ENCODE data around the gene CNTN5.
"Not testable (repeated sequence)": the region's sequence is repeated elsewhere in the genome, so short reads cannot be mapped to it uniquely, and the experiment has no call there.

Gene CNTN5

DNA sequence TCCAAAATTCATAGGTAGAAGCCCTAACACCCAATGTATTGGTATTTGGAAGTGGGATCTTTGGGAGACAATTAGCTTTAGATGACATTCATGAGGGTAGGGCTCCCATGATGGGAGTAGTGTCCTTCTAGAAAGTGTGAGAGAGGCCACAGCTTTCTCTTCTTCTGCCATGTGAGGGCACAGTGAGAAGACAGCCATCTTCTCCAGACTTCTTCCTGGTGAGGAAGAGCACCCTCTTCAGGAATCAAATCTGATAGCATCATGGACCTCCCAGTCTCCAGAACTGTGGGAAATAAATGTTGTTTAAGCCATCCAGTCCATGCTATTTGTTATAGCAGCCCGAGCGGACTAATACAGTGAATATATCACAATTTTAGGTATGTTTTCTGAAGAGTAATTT, 96.9 kb downstream of the CNTN5 start:
- no peaks in the 10 kb centered on the region for H3K27me3 Mint-ChIP-seq (ENCODE audit: low read depth)
- H3K27ac Mint-ChIP-seq: no peak overlapping the region
- no peak overlapping the region for H3K4me3 Mint-ChIP-seq
- no peaks in the 10 kb centered on the region for H3K36me3 Mint-ChIP-seq (ENCODE audit: low read depth)
- H3K9me3 Mint-ChIP-seq: peaks cover 8% of the 10 kb centered on the region
- H3K4me1 Mint-ChIP-seq (ENCODE audit: low read depth): no peaks in the 10 kb centered on the region

DNA sequence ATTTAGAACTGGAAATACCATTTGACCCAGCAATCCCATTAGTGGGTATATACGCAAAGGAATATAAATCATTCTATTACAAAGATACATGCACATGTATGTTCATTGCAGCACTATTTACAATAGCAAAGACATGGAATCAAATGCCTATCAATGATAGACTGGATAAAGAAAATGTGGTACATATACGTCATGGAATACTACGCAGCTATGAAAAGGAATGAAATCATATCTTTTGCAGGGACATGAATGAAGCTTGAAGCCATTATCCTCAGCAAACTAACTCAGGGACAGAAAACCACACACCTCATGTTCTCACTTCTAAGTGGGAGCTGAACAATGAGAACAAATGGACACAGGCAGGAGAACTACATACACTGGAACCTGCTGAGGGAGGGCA, 113.1 kb downstream of the CNTN5 start:
- not testable (repeated sequence) for H3K36me3 Mint-ChIP-seq (ENCODE audit: low read depth); H3K27ac Mint-ChIP-seq; H3K27me3 Mint-ChIP-seq (ENCODE audit: low read depth); H3K4me3 Mint-ChIP-seq; H3K4me1 Mint-ChIP-seq (ENCODE audit: low read depth)
- H3K9me3 Mint-ChIP-seq: peaks cover 37% of the 10 kb centered on the region

DNA sequence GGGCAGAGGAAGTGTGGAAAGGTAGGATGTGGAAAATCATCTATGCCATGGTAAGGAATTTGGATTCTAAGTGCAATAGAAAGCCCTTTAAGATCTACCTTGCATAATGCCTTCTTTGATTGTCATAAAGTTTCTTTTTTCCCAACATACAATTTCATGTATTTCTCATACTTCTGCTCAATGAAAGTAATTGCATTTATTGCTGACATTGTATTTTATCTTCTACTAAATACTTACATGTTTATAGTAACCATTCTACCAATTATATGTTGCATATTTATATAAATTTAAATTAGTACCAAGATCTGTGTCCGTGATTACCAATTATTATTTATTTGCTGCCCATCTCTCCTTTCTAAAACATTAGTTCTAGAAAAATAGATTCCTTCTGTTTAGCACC, 114.8 kb downstream of the CNTN5 start:
- no peak overlapping the region for H3K4me3 Mint-ChIP-seq
- no peaks in the 10 kb centered on the region for H3K36me3 Mint-ChIP-seq (ENCODE audit: low read depth)
- H3K4me1 Mint-ChIP-seq (ENCODE audit: low read depth): no peaks in the 10 kb centered on the region
- no peaks in the 10 kb centered on the region for H3K27me3 Mint-ChIP-seq (ENCODE audit: low read depth)
- no peak overlapping the region for H3K27ac Mint-ChIP-seq
- H3K9me3 Mint-ChIP-seq: peaks cover 28% of the 10 kb centered on the region

DNA sequence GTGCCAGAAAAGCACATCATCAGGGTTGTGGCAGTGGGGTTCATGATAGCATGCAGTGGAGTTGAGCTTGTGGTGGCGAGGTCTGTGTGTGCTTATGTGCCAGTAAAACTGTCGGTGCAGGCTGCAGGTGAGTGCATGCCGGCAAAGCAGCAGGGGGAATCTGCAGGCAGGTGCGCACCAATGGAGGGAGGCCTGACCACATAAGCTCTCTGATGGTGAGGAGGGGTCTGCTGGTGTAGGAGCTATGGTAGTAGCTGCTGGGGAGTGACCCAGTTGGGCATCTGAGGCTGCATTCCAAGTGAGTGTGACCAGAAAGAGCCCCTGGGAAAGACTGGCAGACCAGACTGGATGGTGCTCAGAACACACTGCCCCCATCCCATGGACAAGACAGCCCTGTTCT, 121.5 kb downstream of the CNTN5 start:
- no peaks in the 10 kb centered on the region for H3K4me1 Mint-ChIP-seq (ENCODE audit: low read depth)
- H3K4me3 Mint-ChIP-seq: no peak overlapping the region
- no peaks in the 10 kb centered on the region for H3K36me3 Mint-ChIP-seq (ENCODE audit: low read depth)
- peaks cover 13% of the 10 kb centered on the region for H3K9me3 Mint-ChIP-seq
- H3K27me3 Mint-ChIP-seq (ENCODE audit: low read depth): no peaks in the 10 kb centered on the region
- H3K27ac Mint-ChIP-seq: no peak overlapping the region

DNA sequence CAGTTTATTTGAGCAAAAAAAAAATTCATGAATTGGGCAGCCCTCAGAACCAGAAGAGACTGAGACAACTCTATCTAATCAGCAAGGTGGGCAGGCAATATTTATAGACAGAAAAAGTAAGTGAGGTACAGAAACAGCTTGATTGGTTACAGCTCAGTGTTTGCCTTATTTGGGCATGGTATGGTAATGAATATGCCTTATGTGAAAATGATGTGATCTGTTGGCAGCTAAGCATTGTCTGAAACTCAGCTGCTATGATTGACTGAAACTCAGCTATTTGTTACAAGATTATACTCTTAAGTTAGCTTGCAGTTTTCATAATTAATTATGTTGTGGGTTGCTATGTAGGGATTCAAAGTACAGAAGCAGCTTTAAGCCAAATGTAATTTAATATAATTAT, 127.6 kb downstream of the CNTN5 start:
- H3K36me3 Mint-ChIP-seq (ENCODE audit: low read depth): no peaks in the 10 kb centered on the region
- H3K4me1 Mint-ChIP-seq (ENCODE audit: low read depth): no peaks in the 10 kb centered on the region
- H3K9me3 Mint-ChIP-seq: peaks cover under 1% of the 10 kb centered on the region
- H3K4me3 Mint-ChIP-seq: no peak overlapping the region
- no peak overlapping the region for H3K27ac Mint-ChIP-seq
- H3K27me3 Mint-ChIP-seq (ENCODE audit: low read depth): no peaks in the 10 kb centered on the region

DNA sequence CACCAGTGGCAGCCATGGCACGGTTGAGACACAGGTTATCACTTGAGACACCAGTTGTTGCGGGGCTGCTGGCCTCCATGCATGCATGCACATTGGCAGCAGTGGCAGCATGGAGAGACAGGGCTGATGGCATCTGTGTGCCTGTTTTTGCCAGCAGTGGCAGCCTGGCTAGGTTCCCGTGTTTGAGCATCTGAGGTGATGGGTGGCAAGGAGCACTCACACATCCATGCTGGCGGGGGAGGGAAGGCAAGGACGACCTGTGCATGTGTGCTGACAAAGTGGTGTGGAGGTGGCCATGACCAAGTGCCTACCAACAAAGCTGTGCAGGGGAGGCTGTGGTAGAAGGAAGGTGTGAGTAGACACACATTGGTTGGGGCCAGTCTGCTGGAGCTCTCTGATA, 133.5 kb downstream of the CNTN5 start:
- Mint-ChIP-seq H3K36me3 (ENCODE audit: low read depth) (no peaks in the 10 kb centered on the region), H3K9me3 (peaks cover 4% of the 10 kb centered on the region), H3K4me1 (ENCODE audit: low read depth) (peaks cover 2% of the 10 kb centered on the region), H3K4me3 (no peak overlapping the region), H3K27me3 (ENCODE audit: low read depth) (no peaks in the 10 kb centered on the region), H3K27ac (no peak overlapping the region)

DNA sequence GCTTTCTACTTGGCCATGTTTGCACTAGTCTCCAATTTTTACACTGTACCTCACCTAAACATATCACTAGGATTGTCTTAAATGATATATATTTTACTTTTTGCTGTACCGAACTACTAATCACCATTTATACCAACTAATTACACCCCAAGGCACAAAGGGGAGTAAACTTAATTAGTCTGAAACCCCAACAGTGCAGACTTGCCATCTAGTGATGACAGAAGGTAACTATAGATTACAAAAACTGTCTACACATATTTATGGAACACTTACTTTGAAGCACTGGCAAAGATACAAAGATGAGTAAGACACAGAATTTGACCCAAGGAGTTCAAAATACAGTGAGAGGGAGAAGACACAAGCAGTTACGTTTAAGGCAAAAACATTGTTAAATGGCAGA, 139.7 kb downstream of the CNTN5 start:
- no peaks in the 10 kb centered on the region for H3K36me3 Mint-ChIP-seq (ENCODE audit: low read depth)

DNA sequence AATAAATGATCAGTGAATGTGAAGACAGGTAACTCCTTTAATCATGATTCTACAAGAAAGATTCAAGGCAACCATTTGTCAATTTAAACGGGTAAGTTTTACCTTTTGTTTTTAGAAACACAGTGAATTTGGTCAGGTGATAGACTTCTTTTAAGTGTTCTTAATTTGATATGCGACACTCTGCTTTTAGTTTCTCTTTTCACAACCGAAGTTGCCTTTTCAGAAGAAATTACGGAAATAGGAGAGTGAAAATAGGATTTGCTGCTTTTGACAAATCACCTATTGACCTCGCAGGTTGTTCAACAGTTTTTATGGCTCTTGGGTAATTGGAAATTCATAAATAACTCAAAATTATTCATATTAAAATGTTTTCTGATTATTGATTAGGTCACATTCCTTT, 142.1 kb downstream of the CNTN5 start:
- Mint-ChIP-seq H3K4me3 (no peak overlapping the region), H3K27ac (no peak overlapping the region), H3K27me3 (ENCODE audit: low read depth) (no peaks in the 10 kb centered on the region), H3K9me3 (no peaks in the 10 kb centered on the region), H3K36me3 (ENCODE audit: low read depth) (no peaks in the 10 kb centered on the region), H3K4me1 (ENCODE audit: low read depth) (no peaks in the 10 kb centered on the region)

More for the DNA sequence above, 139.7 kb downstream of the CNTN5 start:
- no peaks in the 10 kb centered on the region for H3K9me3 Mint-ChIP-seq
- no peaks in the 10 kb centered on the region for H3K27me3 Mint-ChIP-seq (ENCODE audit: low read depth)
- H3K27ac Mint-ChIP-seq: no peak overlapping the region
- H3K4me1 Mint-ChIP-seq (ENCODE audit: low read depth): no peaks in the 10 kb centered on the region
- H3K4me3 Mint-ChIP-seq: no peak overlapping the region

DNA sequence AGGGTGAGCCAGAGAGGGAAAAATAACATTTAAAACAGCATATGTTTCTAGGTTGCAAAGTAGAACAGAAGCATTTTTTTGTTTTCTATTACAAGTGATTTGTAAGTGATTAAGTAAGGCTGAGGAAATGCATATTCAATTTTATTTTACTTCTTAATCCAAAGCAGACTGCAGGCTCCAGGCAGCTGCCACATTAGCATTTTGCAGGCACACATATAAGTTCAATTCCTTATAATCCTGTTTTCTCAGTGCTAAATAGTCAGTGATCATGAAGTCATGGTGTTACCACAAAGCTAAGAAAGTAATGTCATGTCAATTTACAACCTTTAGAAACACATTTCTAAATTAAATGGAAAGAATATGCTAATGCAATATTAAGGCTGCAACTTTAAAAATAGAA, 149.8 kb downstream of the CNTN5 start:
- Mint-ChIP-seq H3K4me1 (ENCODE audit: low read depth) (no peaks in the 10 kb centered on the region), H3K27ac (no peak overlapping the region), H3K9me3 (peaks cover 13% of the 10 kb centered on the region), H3K27me3 (ENCODE audit: low read depth) (no peaks in the 10 kb centered on the region), H3K4me3 (no peak overlapping the region), H3K36me3 (ENCODE audit: low read depth) (no peaks in the 10 kb centered on the region)

DNA sequence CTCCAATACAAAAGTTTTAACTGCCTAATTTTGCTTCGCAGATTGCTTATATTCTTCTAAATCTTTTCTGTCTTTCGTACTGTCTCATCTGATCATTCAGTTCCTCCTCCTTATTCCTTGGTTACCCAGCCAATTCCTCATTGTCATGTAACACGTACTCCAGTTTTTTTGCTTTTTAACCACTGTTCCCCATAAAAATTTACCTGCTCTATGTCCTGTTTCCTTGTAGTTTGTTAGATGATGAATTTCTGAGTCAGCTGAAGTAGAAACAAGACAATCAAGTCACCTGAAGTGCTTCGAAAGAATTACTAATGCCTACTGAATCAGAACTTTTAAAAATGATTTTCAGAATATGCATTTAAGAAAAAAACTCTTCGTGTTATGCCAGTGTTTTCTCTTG, 150.6 kb downstream of the CNTN5 start:
- no peaks in the 10 kb centered on the region for H3K27me3 Mint-ChIP-seq (ENCODE audit: low read depth)
- no peak overlapping the region for H3K27ac Mint-ChIP-seq
- peaks cover 16% of the 10 kb centered on the region for H3K9me3 Mint-ChIP-seq
- H3K4me3 Mint-ChIP-seq: no peak overlapping the region
- no peaks in the 10 kb centered on the region for H3K36me3 Mint-ChIP-seq (ENCODE audit: low read depth)
- H3K4me1 Mint-ChIP-seq (ENCODE audit: low read depth): no peaks in the 10 kb centered on the region

DNA sequence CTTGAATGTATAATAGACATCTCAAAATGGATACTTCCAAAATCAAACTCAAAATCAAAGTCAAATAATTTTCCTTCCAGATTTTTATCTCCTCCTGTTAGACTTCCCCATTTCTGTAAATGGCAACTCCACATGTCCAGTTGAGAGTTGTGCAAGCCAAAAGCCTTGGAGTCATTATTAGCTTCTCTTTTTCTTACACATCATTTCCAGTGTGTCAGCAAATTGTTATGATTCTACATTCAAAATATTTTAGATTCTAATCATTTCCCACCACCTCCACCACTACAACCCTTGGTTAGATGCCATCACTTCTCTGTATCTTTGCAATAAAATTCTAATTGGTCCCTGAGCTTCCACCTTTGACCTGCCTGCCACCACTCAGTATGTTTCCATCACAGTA, 155.7 kb downstream of the CNTN5 start:
- Mint-ChIP-seq H3K27ac (no peak overlapping the region), H3K27me3 (ENCODE audit: low read depth) (no peaks in the 10 kb centered on the region), H3K4me3 (no peak overlapping the region), H3K36me3 (ENCODE audit: low read depth) (no peaks in the 10 kb centered on the region), H3K4me1 (ENCODE audit: low read depth) (no peaks in the 10 kb centered on the region), H3K9me3 (peaks cover 18% of the 10 kb centered on the region)

DNA sequence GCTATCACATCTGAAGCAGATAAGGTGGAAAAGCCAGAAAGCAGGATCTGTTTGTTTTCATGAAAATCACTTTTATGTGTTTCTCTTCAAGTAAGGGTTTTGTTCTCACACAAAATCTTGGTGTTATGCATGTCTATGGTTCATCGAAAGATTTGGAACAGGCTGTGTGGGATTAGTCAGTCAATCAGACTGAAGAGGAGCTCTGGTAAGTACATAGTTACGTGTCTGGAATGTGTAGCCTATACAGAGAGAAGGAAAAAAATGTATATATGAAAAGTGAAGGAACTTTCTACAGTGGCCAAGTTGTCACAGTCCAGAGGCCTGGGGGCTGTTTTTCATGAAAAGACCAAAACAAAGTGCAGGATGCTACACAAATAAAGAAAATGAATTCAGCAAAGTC, 156.7 kb downstream of the CNTN5 start:
- Mint-ChIP-seq H3K9me3 (peaks cover 18% of the 10 kb centered on the region), H3K4me3 (no peak overlapping the region), H3K36me3 (ENCODE audit: low read depth) (no peaks in the 10 kb centered on the region), H3K27me3 (ENCODE audit: low read depth) (no peaks in the 10 kb centered on the region), H3K27ac (no peak overlapping the region), H3K4me1 (ENCODE audit: low read depth) (no peaks in the 10 kb centered on the region)

DNA sequence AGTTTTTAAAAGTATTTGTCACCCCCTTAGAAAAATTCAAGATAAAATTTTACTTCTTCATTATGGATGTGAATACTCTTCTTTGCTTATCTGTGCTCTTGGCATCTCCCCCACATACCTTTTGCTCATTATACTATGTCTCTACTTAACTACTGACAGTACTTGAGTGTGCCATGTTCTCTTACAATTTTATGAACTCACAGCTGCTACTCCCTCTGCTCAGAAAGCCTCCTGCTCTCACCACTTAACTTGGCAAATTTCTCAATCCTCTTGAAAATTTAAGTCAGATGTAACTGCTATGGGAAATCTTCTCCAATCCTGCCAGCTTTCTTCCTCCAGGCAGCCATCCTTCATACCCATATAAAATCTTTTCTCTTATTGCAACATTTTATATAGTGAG, 163.4 kb downstream of the CNTN5 start:
- Mint-ChIP-seq H3K9me3 (peaks cover 5% of the 10 kb centered on the region), H3K4me3 (no peak overlapping the region), H3K4me1 (ENCODE audit: low read depth) (no peaks in the 10 kb centered on the region), H3K27me3 (ENCODE audit: low read depth) (no peaks in the 10 kb centered on the region), H3K36me3 (ENCODE audit: low read depth) (no peaks in the 10 kb centered on the region), H3K27ac (no peak overlapping the region)

DNA sequence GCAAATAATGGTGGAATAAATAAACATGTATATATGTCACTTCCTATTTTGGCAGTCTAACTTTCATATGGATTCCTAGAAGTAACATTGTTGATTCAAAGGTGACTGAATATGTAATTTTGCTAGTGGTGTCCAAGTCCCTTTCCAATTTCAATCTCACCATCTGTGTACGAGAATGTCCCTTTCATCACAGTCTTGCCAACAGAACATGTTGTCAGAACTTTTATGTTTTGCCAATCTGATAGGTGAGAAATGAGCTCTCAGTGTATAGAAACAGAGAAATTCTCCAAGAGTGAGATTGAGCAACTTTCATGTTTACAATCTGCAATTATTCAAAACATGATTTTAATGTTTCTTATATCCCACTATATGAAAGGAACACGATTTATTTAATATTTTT, 167.5 kb downstream of the CNTN5 start:
- Mint-ChIP-seq H3K27me3 (ENCODE audit: low read depth) (no peaks in the 10 kb centered on the region), H3K27ac (no peak overlapping the region), H3K4me1 (ENCODE audit: low read depth) (no peaks in the 10 kb centered on the region), H3K4me3 (no peak overlapping the region), H3K36me3 (ENCODE audit: low read depth) (no peaks in the 10 kb centered on the region), H3K9me3 (peaks cover 14% of the 10 kb centered on the region)

DNA sequence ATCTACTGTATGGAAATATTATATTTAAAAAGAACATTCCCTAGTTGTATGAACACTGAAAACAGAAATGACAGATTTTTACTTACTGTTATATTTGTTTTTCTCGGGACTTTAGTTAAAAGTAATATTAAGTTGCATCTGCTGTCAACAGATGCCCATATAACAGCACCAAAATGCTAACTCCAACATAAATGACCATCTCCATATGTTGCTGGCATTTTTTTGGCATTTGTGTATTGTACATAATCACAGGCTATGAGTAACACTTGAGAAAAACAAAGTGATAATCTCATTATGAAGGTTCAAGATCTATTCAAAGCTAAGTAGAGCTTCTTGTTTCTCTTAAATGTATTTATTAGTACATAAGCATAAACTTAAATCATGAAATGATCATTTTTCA, 172.0 kb downstream of the CNTN5 start:
- H3K27me3 Mint-ChIP-seq (ENCODE audit: low read depth): no peaks in the 10 kb centered on the region
- no peak overlapping the region for H3K4me3 Mint-ChIP-seq
- H3K9me3 Mint-ChIP-seq: peaks cover 9% of the 10 kb centered on the region
- H3K36me3 Mint-ChIP-seq (ENCODE audit: low read depth): no peaks in the 10 kb centered on the region
- H3K4me1 Mint-ChIP-seq (ENCODE audit: low read depth): no peaks in the 10 kb centered on the region
- no peak overlapping the region for H3K27ac Mint-ChIP-seq

DNA sequence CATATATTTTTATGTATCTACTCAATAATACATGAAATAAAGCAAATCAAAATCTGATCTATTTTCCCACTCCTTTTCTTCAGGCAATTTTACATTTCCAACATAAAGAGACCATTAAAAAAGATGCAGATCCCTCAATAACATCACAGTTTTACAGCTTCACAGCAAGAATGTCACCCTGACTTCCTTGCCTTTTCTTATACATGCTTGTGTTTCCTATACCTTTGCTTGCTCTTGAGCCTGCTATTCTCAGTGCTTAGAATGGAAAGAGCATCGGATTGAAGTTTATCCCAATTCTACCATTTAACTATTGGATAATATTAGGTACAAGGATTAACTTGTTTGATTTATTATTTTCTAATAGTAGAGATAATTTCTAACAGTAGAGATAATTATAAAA, 176.7 kb downstream of the CNTN5 start:
- Mint-ChIP-seq H3K36me3 (ENCODE audit: low read depth) (no peaks in the 10 kb centered on the region), H3K27me3 (ENCODE audit: low read depth) (no peaks in the 10 kb centered on the region), H3K4me3 (no peak overlapping the region), H3K4me1 (ENCODE audit: low read depth) (no peaks in the 10 kb centered on the region), H3K27ac (no peak overlapping the region), H3K9me3 (peaks cover 5% of the 10 kb centered on the region)

Data from T-helper 1 cell treated with Interleukin-12 subunit alpha and Interleukin-12 subunit beta and Interleukin-4 antibody, amounts not matched to agents 30 μg/mL and 1 μg/mL, for 36 hours (primary cell).